ENCODE measurements around the gene IMP4. TPM values are rescaled to one million over a fixed set of nuclear protein-coding genes. Genes with fewer than 3 reads are reported as not detected.
A peak's percentile ranks its signal among the peaks of the same experiment; 100 is the strongest.

Gene IMP4
- total and polyA plus RNA-seq, 2 of the 13 experiments (the other 11 are each of a cell fraction or from before 2014, with no cell fraction given): 142 to 158 TPM

GRCh38 chr2:130332271-130333073, 10.2 kb upstream of the IMP4 start (continued):
- TF ChIP-seq ZNF597 (CRISPR knock-in tag; IDR thresholded peaks at IDR 0.05) (no peak), MTA1 (CRISPR knock-in tag; IDR thresholded peaks at IDR 0.05; ENCODE audit: borderline replicate concordance) (0 out of 2 replicates have a peak, but pooled peaks have one; percentile 26), ZNF576 (CRISPR knock-in tag; IDR thresholded peaks at IDR 0.05) (no peak), ZSCAN21 (CRISPR knock-in tag; IDR thresholded peaks at IDR 0.05; ENCODE audit: borderline replicate concordance) (no peak), LCORL (IDR thresholded peaks at IDR 0.05) (no peak), LCORL (CRISPR knock-in tag; IDR thresholded peaks at IDR 0.05) (no peak), EZH2 (conservative IDR thresholded peaks at IDR 0.05; ENCODE audit: low read depth, low read length) (no peak), YY1 (IDR thresholded peaks at IDR 0.05; ENCODE audit: insufficient read depth, insufficient replicate concordance, low read depth, low read length) (peak; percentile 60), HDAC1 (CRISPR knock-in tag; IDR thresholded peaks at IDR 0.05) (no peak; the same call in 1 of the 2 replicates), TFDP2 (CRISPR knock-in tag; IDR thresholded peaks at IDR 0.05) (no peak; the same call in 1 of the 2 replicates), AGO1 (IDR thresholded peaks at IDR 0.05; ENCODE audit: low read depth, low read length, poor library complexity, severe bottlenecking) (no peak), ZFY (CRISPR knock-in tag; IDR thresholded peaks at IDR 0.05) (peak; percentile 71), PAWR (CRISPR knock-in tag; IDR thresholded peaks at IDR 0.05; ENCODE audit: borderline replicate concordance) (no peak), RBAK (CRISPR knock-in tag; IDR thresholded peaks at IDR 0.05) (no peak), ZNF512 (CRISPR knock-in tag; IDR thresholded peaks at IDR 0.05) (no peak), ISX (CRISPR knock-in tag; conservative IDR thresholded peaks at IDR 0.05) (0 out of 2 replicates have a peak, but pooled peaks have one; percentile 53), FOXJ3 (CRISPR knock-in tag; IDR thresholded peaks at IDR 0.05; ENCODE audit: borderline replicate concordance) (0 out of 2 replicates have a peak, but pooled peaks have one; percentile 16), PREB (CRISPR knock-in tag; IDR thresholded peaks at IDR 0.05) (no peak), TOPORS (CRISPR knock-in tag; IDR thresholded peaks at IDR 0.05) (no peak), SIN3A (IDR thresholded peaks at IDR 0.05; ENCODE audit: borderline replicate concordance, low read depth, low read length) (no peak), ZNF746 (CRISPR knock-in tag; IDR thresholded peaks at IDR 0.05) (no peak), AKAP8 (CRISPR knock-in tag; IDR thresholded peaks at IDR 0.05) (no peak), ZNF75D (CRISPR knock-in tag; IDR thresholded peaks at IDR 0.05; ENCODE audit: borderline replicate concordance) (no peak), ZNF761 (CRISPR knock-in tag; conservative IDR thresholded peaks at IDR 0.05) (no peak), WIZ (CRISPR knock-in tag; IDR thresholded peaks at IDR 0.05) (no peak)
